ENCODE measurements around the gene SYNGR2.

The SYNGR2 gene

DNA sequence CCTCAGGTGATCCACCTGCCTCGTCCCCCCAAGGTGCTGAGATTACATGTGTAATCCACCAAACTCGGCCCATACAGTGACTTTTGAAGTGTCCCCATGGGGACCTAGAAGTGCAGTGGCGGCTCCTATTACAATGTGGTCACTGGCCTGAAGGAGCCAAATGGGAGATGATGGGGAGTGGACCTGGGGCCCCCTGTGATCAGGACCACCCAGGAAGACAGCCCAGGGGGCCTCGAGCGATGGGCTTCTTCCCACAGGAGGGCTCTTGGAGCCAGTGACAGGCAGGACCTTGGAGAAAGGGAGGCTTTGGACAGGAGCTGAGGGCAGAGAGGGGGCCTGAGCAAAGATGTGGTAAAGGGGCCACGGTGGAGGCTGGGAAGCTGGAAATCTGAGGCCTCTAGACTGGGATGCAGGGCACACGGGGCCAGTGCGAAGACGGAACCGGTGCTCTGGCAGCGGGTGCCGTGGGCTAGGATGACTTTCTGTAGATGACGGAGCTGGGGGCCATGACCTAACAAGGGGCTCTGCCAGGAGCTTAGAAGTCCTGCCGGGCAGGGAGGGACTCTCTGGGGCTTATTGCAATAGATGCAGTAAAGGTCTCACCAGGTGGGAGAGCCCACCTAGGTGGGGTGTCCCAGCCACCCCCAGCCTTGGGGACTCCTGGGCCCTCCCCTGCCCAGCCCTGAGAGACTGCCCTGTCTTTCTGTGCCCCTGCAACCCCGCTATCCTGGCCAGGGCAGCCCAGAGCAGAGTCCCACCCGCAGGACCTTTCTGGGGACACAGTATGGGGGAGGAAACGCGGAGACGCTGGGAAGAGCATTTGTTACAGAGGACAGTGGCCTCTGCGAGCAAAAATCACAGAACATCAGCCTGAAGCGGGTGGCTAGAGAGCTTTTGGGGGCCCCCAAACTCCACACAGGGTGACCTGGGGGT is 24.9 kb upstream of the SYNGR2 start:
- no peak for DNase-seq (ENCODE audit: low spot score)

DNA sequence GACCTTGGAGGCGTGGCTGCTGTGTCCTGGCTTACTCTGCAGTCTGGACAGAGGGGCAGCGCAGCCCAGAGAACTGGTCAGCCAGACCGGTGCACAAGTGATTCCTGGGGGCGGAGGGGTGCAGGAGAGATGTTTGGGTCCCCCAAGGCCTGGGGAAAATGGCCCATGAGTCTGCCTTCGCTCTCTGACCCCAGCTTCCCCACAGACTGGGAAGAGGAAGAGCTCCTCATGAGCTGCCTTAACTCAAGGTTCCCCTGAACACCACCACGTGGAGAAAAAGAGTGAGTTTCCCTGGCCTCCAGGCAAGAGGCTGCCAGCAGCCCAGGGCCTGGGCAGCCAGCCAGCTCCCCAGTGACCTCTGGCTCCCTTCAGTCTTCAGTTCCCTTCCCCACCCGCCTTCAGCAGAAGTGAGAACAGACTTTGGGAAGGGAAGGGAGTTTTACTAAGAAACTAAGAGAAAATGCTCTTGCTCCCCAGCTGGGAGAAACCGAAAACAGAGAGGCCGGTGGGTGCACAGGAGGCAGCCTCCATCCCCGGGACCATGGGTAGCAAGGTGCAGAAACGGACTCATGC is 24.1 kb upstream of the SYNGR2 start:
- no peak for DNase-seq (ENCODE audit: low spot score)

DNA sequence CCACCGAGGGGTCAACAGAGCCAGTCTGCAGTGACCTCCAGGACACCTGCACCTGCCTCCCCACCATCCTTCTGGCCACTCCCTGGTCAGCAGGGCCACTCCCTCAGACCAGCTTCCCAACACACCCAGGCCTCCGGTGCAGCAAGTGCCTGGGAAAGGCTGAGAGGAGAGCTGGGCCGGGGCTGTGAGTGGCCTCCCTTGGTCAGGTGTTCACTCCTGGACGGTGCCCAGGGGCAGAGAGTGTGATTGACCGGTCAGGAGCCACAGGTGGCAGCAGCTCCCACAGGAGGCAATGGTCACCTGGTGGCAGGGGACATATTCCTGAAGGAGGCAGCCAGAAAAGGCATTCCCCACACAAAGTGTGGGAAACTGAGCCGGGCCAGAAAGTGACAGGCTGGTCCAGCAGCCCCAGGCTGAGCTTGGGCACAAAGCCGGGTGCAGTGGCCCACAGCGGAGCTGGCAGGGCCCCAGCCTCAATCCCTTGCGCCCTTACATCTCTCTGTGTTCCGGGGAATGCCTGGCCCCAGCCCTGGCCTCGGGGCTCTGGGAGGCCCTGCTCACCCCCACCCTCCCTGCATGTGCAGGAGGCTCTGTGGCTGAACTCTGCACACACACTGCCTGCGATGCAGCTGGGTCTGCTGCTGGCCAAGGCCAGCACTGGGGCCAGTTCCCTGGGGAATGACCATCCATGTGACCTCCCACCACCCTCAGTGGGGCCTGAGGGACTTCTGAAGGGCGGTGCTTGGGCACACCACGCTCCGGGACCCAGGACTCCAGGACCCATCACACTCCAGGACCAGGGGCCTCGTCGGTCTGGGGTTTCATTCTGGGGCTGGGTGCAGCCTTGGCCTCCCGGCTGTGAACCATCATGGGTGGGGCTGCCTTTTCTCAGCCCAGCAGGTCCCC is 23.4 kb upstream of the SYNGR2 start:
- no peak for DNase-seq (ENCODE audit: low spot score)

DNA sequence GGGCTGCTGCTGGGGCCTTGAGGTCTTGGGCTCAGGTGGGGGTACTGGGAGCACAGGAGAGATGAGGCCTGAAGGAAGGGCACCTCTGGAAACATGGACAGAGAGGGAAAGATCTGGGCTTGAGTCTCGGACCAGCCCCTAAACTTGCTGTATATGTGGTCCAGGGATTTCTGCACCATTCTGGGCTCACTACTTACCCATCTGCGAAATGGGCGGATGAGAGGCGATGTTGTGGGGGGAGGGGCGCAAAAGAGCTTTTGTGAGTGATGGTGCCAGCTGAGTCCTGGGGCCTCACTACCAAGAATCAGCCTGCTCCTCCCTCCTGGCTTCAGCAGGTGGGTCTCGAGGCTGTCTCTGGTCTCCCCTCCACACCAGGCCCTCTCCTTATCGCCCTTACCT is 21.9 kb upstream of the SYNGR2 start:
- no peak for DNase-seq (ENCODE audit: low spot score)

DNA sequence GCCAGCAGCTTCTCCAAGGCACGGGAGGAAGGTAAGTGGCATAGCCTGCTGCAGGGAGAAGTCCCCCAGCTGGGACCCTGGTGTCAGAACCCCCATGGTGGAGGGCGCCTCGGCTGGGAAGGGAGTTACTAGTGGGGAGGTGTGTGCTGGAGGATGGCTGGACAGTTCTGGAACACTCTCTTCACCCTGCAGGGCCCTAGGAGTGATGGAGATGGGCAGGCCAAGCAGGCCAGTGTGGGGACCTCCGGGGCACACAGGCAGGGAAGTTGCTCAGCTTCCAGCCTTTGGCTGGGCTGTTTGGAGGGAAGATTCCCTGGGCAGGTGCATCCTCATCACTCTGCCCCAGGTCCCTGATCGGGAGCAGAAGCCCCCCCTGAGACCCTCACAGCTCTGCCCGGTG is 21.5 kb upstream of the SYNGR2 start:
- no peak for DNase-seq (ENCODE audit: low spot score)

DNA sequence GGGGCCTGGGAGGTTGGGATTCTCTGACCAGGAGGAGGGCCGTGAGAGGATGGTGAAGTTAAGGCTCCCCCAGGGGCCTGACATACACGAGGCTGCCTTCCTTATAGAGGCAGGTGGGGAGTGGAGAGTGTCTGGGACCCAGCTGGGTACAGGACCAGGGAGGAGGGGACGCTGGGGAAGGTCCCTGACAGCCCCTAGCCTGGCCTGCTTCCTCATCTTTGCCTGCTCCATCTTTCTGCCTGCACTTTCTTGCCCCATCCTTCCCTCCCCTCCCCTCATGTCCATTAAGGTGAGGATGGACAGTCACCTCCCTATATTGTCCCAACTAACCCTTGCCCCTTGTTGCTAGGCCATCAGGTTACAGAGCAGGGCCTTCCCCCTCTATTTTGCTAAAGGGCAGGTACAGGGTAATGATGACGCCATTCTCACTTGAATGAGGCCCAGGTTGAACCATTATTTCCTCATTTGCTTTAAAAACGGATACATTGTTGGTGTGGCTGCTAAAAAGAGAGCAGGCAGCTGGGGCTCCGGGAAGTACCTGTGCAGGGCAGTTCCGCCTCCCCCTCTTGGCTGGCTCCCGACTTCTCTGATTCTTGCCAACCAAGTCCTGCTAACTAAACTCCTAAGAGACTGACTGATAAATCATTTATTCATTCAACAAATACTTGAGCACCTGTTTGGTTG is 20.9 kb upstream of the SYNGR2 start:
- peak; percentile 53 for DNase-seq (ENCODE audit: low spot score)

DNA sequence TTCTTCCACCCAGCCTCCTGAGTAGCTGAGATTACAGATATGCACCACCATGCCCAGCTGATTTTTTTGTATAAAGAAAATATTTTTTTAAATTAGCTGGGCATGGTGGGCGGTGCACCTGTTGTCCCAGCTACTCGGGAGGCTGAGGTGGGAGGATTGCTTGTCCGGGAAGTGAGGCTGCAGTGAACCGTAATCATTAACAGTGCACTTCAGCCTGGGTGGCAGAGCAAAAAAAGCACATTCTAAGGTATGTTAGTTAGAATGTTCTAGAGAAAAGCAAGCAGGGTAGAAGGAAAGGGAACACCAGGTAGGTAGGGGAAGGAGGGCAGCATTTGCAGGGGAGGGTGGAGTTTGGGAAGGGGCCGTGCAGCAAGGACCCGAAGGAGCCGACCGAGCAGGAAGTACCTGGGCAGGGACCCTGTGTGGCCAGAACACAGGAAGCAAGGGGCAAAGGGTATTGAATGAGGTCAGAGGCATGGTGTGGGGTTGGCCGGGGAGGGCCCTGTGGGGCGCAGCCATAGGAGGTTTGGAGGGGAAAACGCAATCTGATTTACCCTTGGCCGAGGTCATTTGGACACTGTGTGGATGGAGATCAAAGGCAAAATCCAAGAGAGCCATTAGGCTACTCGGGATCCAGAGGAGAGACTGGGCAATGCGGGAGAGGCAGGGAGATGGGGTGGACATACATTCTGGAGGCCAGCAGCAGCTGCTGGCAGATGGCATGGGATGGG is 19.9 kb upstream of the SYNGR2 start:
- no peak for DNase-seq (ENCODE audit: low spot score)

DNA sequence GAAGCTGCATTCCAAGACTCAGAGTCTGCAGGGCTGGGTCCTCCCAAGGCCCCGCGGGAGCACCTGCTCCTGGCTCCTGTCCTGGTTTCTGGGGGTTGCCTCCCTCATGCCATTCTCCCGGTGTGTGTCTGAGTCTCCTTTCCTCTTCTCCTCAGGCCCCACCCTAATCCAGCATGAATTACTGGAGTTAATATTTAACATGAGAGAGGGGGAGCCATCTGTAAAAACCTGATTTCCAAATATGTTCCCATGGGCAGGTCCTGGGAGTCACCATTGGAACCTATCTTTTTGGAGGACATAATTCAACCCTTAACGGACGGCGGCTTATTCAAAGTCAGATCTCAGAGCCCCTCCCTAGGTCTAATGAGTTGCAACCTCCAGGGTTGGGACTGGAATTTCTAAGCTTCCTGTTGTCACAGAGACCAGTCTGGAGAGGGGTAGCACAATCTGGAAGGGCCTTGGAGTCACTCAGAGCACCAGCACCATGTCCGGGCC is 16.8 kb upstream of the SYNGR2 start:
- DNase-seq (ENCODE audit: low spot score) = no peak

DNA sequence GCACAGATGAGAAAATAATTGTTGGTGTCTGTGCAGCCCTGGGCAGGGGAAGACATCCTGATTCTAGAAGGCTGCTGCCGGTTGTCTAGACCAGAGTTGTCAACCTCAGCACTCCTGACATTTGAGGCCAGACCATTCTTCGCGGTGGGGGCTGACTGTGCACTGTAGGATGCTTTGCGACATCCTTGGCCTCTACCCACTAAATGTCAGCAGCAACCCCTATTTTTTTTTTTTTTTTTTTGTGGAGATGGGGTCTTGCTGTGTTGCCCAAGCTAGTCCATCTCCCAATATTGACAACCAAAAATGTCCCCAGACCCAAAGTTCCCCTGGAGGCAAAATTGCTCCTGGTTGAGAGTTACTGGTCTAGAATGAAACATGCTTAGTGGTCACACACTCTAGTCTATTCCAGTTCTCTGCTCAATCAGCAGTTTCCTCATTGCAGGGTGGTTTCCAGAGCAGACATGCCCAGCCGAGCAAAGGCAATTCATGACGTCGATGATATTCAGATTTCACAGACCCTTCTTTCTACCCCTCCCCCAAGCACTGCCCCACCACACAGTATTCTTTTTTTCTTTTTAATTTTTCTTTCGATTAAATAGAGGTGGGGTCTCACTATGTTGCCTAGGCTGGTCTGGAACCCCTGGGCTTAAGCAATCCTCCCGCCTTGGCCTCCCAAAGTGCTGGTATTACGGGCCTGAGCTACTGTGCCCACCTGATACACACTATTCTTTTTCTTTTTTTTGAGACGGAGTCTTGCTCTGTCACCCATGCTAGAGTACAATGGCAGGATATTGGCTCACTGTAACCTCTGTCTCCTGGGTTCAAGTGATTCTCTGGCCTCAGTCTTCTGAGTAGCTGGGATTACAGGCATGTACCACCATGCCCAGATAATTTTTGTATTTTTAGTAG is 13.2 kb upstream of the SYNGR2 start:
- peak; percentile 74 for DNase-seq (ENCODE audit: low spot score)

DNA sequence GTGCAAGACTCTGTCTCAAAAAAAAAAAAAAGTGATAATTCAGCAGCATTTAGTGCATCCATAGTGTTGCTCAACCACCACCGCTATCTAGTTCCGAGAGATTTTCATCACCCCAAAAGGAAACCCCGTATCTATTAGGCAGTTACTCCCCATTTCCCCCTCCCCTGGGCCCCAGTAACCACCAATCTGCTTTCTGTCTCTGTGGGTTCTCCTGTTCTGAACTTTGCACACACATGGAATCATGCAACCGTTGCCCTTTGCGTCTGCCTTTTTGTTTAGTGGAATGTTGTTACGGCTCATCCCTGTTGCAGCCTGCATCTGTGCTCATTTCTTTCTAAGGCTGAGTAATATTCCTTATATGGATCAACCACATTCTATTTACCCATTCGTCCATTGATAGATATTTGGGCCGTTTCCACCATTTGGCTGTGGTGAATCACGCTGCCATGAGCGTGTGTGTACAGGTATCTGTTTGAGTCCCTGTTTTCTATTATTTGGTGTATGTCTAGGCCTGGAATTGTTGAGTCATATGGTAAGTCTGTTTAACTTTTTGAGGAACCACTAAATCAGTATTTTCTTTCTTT is 8.7 kb upstream of the SYNGR2 start:
- no peak for DNase-seq (ENCODE audit: low spot score)

DNA sequence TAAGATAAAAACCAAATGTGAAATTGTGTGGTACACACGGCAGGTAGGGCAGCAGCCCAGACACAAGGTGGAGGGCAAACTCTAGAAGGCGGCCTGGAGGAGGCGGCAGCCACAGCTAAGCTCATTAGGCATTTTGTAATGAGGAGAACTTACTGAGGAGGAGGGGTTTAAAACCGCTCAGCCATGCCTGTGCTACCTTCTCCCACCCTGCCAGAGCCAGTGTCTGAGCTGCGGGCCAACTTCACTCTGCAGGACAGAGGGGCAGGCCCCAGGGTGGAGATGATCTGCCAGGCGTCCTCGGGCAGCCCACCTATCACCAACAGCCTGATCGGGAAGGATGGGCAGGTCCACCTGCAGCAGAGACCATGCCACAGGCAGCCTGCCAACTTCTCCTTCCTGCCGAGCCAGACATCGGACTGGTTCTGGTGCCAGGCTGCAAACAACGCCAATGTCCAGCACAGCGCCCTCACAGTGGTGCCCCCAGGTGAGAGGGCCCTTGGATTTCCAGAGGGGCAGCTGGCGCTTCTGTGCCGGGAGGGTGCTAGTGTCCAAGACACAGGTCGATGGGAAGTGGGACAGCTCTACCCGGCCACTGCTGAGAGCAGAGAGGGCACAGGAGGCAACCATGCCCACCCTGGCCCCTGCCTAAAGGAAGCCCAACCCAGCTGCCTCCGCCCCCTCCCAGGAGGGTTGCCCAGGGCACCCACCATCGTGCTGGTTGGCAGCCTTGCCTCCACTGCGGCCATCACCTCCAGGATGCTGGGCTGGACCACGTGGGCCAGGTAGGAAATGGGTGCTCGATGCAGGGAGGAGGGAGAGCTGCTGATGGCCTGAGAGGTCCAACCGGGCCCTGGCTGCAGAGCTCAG is 4.3 kb upstream of the SYNGR2 start:
- no peak for DNase-seq (ENCODE audit: low spot score)

DNA sequence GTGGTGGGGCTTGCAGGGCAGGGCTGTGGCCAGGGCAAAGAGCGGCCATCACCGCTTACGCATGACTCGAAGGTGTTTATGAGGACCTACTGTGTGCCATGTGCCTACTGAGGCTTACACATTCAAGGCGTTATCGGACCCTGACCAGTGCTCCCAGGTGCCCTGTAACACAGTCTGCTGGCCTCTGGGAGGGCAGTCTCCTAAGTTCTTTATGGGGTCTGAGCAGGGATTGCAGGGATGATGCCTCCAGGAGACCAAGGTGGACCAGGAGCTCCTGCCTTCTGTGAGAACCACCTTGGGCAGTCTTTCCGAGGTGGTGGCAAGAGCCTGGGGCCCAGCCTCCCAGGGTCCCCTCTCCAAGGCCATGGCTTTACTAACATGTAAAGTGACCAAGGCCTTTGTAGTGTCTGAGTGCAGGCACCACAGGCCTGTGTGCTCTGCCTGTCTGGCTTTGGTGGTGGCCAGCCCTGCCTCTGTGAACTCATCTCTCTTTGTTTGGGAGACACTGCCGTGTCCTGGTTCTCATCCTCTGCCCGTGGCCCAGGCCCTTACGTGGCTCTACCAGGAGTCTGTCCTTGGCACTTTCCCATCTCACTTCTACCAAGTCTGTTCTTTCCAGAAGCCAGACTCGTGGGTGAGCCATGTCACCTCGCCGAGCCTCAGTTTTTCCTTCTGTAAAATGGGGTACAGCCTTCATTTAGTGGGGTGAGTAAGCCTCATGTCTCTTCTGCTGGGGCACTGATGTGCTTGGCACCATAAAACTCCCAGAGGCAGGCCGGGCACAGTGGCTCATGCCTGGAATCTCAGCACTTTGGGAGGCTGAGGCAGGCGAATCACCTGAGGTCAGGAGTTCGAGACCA is 3.4 kb upstream of the SYNGR2 start:
- no peak for DNase-seq (ENCODE audit: low spot score)

DNA sequence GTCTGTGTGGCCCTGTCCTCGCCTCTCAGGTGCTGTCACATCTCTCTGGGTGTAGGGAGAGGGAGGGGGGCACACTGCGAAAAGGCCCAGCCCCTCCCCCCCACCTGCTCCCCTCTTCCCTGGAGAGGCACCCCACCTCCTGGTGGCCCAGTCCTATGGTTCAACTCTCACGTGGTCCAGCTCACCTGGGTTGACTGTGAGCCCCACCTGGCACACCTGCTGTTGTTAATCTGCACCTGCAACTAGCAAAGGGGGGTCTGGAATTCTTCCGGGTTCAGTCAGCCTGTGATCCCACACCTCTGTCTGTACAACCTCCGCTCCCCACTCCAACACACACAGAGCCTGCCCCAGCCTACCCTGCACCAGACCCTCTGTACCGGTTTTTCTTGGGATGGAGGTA is 2.0 kb upstream of the SYNGR2 start:
- DNase-seq (ENCODE audit: low spot score) = no peak

DNA sequence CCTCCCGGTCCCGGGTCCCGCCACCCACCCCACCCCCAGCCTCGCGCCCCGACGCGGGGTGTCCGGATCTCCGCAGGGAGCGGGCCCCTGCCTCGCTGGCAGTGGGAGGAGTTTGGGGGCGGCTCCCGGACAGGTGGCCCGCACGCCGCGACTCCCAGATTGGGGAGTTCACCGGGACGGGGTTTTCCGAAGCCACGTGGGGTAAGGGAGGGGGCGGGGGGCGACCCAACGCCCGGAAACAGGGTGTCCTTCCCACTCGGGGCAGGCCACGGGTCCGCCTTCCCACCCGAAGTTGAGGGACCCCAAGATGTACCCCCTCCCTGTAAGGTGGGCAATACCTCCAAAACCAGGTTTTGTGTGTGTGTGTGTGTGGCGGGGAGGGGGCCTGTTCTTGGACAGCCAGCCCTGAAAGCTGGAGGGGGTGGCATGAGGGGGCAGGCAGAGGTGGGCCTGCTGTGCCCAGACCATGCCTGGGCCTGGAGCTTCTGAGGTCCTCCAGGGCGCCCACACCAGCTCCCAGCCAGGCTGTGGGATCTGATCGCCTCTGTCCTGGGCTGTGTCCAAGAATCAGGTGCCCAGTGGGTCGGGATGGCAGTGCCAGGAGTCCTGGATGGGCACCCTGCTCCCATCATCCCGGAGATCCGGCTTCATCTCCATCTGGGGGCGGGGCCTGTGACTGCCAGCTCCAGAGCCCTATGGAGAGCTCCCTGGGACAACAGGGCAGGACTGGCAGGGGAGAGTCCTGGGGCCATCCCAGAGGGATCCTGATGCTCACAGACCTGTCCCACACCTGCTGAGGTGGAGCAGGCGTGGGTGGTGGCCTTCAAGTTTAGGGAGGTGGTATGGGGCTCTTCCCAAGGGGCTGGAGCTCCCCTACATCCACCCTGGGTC is 767 bp downstream of the SYNGR2 start:
- DNase-seq (ENCODE audit: low spot score) = peak; percentile 44

DNA sequence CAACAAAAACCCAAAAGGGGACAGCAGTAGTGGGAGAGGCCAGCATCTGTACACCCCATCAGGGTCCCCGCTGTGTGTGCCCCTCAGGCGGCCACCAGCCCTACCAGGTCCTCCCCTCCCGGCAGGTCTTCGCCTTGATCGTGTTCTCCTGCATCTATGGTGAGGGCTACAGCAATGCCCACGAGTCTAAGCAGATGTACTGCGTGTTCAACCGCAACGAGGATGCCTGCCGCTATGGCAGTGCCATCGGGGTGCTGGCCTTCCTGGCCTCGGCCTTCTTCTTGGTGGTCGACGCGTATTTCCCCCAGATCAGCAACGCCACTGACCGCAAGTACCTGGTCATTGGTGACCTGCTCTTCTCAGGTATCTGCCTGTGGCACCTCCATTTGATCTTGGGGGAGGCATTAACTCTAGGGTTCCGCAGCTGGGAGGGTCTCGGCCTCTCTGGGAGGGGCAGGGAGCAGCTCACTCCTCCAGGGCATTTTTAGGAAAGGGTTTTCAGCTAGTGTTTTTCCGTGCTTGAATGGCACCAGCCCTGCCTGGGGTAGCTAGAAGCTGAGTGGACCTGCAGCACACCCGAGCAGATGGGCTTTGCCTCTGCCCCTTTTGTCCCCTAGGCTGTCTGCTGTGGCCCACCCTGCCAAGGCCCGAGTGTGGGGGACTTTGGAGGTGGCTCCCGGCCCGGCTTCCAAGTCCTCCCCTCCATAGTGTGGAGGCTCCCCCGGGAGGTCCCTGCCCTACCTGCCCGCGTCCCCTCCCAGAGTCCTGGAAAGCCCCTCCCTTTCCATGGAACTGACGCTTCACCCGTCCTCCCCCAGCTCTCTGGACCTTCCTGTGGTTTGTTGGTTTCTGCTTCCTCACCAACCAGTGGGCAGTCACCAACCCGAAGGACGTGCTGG is 2.6 kb downstream of the SYNGR2 start:
- DNase-seq (ENCODE audit: low spot score) = no peak

Measured in germinal center (tissue), 1 donor.